Measurements from ENCODE around the gene TLK1.

The TLK1 gene

GRCh38 chr2:171180229-171180930 lies 19.7 kb upstream of the TLK1 start:
- no peak for TF ChIP-seq CTCF (conservative IDR thresholded peaks at IDR 0.05)
- no peak for TF ChIP-seq ZFX (IDR thresholded peaks at IDR 0.05)
- H3K27ac ChIP-seq, result no peak overlapping the region

GRCh38 chr2:171178993-171179392 lies 18.3 kb upstream of the TLK1 start:
- TF ChIP-seq ZFX (IDR thresholded peaks at IDR 0.05) (no peak), CTCF (conservative IDR thresholded peaks at IDR 0.05) (no peak)
- no peak overlapping the region for H3K27ac ChIP-seq

GRCh38 chr2:171176516-171176915 lies 15.8 kb upstream of the TLK1 start:
- H3K27ac ChIP-seq, result no peak overlapping the region
- TF ChIP-seq ZFX (IDR thresholded peaks at IDR 0.05) (no peak), CTCF (conservative IDR thresholded peaks at IDR 0.05) (no peak)

GRCh38 chr2:171174075-171174474 lies 13.4 kb upstream of the TLK1 start:
- no peak for TF ChIP-seq CTCF (conservative IDR thresholded peaks at IDR 0.05)
- no peak for TF ChIP-seq ZFX (IDR thresholded peaks at IDR 0.05)
- no peak overlapping the region for H3K27ac ChIP-seq

GRCh38 chr2:171173087-171173486 lies 12.4 kb upstream of the TLK1 start:
- no peak for TF ChIP-seq CTCF (conservative IDR thresholded peaks at IDR 0.05)
- no peak for TF ChIP-seq ZFX (IDR thresholded peaks at IDR 0.05)
- no peak overlapping the region for H3K27ac ChIP-seq

- TF ChIP-seq CTCF (conservative IDR thresholded peaks at IDR 0.05), result no peak
- TF ChIP-seq ZFX (IDR thresholded peaks at IDR 0.05), result no peak
- H3K27ac ChIP-seq, result no peak overlapping the region
Measured at GRCh38 chr2:171171808-171172207, 11.1 kb upstream of the TLK1 start.

GRCh38 chr2:171169839-171170238 lies 9.1 kb upstream of the TLK1 start:
- H3K27ac ChIP-seq, result no peak overlapping the region
- TF ChIP-seq CTCF (conservative IDR thresholded peaks at IDR 0.05) (no peak), ZFX (IDR thresholded peaks at IDR 0.05) (no peak)

Data from C4-2B (cell line).